Muscle layer of colon (tissue), 2 donors: Measurements from ENCODE around the gene FTSJ3.

Experiments
- H3K27ac ChIP-seq: one replicate; pipeline ENCODE4 v1.7.0; 2013; ENCODE audit warnings: low read depth, mild to moderate bottlenecking, low read length, moderate library complexity
- H3K27me3 ChIP-seq, 2 donors: one replicate each; pipeline ENCODE4 v1.7.0; 2013; ENCODE audit warnings: low read length in 2 of 2, mild to moderate bottlenecking in 2 of 2; ENCODE audit not compliant: insufficient read depth in 2 of 2, control insufficient read depth in 1 of 2
- H3K36me3 ChIP-seq: one replicate; pipeline ENCODE4 v1.7.0; 2013; ENCODE audit warnings: mild to moderate bottlenecking, low read length; ENCODE audit not compliant: insufficient read depth
- H3K4me1 ChIP-seq: one replicate; pipeline ENCODE4 v1.7.0; 2013; ENCODE audit warnings: mild to moderate bottlenecking, low read length; ENCODE audit not compliant: insufficient read depth
- H3K4me3 ChIP-seq, 2 donors: one replicate each; pipeline ENCODE4 v1.7.0; 2013; ENCODE audit warnings: low read length in 2 of 2, low read depth in 1 of 2, mild to moderate bottlenecking in 1 of 2, moderate library complexity in 1 of 2
- H3K9ac ChIP-seq: one replicate; pipeline ENCODE4 v1.7.0; 2013; ENCODE audit warnings: low read length
- H3K9me3 ChIP-seq: one replicate; pipeline ENCODE4 v1.7.0; 2013; ENCODE audit warnings: mild to moderate bottlenecking, low read length
- donor health status: abdominal sarcoma.
- donor health status: Adenocarcinoma of cecum.

FTSJ3 gene

DNA sequence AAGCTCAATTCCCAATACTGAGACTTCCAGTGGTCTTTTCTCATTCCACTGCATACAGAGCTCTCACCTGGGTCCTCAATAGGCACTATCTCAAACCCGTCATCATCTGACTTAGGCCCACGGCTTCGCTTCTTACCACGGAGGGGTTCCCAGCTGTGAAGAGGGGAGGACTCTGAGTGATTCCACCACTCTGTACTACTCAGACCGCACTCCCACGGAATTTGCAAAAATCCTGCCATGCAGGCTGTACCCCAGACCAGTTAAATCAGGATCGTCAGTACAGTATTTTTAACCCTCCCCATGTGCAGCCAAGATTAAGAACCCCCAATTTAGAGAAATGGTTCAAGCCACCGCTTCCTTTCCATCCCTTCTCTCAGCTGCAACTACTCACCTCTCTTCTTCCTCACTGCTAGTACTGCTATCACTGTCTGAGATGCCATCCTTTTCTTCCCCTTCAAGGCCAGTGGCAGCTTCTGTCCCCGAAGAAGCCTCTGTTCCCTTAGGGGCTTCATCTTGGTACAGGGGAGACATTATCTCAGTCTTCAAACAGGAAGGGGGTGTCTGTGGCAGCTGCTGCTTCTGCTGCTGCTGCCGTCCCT lies 6.4 kb downstream of the FTSJ3 start:
- Histone ChIP-seq H3K27ac (no peak overlapping the region), H3K27me3 (no peaks in the 10 kb centered on the region), H3K36me3 (peaks cover 95% of the 10 kb centered on the region), H3K9ac (no peak overlapping the region), H3K4me1 (peaks cover 8% of the 10 kb centered on the region), H3K4me3 (no peak overlapping the region), H3K9me3 (no peaks in the 10 kb centered on the region)

GRCh38 chr17:63819585-63820537 lies 7.6 kb downstream of the FTSJ3 start:
- no peaks in the 10 kb centered on the region for H3K9me3 ChIP-seq
- no peaks in the 10 kb centered on the region for H3K27me3 ChIP-seq
- no peak overlapping the region for H3K4me3 ChIP-seq
- no peak overlapping the region for H3K9ac ChIP-seq
- peaks cover 96% of the 10 kb centered on the region for H3K36me3 ChIP-seq
- H3K27ac ChIP-seq, result no peak overlapping the region
- no peaks in the 10 kb centered on the region for H3K4me1 ChIP-seq

- no peaks in the 10 kb centered on the region for H3K9me3 ChIP-seq
- H3K4me3 ChIP-seq, result no peak overlapping the region
- no peaks in the 10 kb centered on the region for H3K27me3 ChIP-seq
- H3K27ac ChIP-seq, result no peak overlapping the region
- H3K9ac ChIP-seq, result no peak overlapping the region
- H3K4me1 ChIP-seq, result no peaks in the 10 kb centered on the region
- peaks cover 96% of the 10 kb centered on the region for H3K36me3 ChIP-seq
These were observed 8.3 kb downstream of the FTSJ3 start for GRCh38 chr17:63819131-63819530.

DNA sequence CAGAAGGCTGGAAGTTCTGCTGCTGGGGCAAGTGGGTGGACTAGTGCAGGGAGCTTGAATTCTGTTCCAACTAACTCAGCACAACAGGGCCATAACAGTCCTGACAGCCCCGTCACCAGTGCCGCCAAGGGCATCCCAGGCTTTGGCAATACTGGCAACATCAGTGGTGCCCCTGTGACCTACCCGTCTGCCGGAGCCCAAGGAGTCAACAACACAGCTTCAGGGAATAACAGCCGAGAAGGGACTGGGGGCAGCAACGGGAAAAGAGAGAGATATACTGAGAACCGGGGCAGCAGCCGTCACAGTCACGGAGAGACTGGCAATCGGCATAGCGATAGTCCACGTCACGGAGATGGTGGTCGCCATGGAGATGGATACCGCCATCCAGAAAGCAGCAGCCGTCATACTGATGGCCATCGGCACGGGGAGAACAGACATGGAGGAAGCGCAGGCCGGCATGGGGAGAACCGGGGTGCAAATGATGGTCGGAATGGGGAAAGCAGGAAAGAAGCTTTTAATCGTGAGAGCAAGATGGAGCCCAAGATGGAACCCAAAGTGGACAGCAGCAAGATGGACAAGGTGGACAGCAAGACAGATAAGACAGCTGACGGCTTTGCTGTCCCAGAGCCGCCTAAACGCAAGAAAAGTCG lies 9.6 kb downstream of the FTSJ3 start:
- Histone ChIP-seq H3K27me3 (no peaks in the 10 kb centered on the region), H3K4me3 (no peak overlapping the region), H3K36me3 (peaks cover 96% of the 10 kb centered on the region), H3K9me3 (no peaks in the 10 kb centered on the region), H3K4me1 (no peaks in the 10 kb centered on the region), H3K27ac (no peak overlapping the region), H3K9ac (no peak overlapping the region)

GRCh38 chr17:63816669-63817068 lies 10.8 kb downstream of the FTSJ3 start:
- Histone ChIP-seq H3K9me3 (no peaks in the 10 kb centered on the region), H3K4me1 (no peaks in the 10 kb centered on the region), H3K4me3 (no peak overlapping the region), H3K36me3 (peaks cover 96% of the 10 kb centered on the region), H3K9ac (no peak overlapping the region), H3K27ac (no peak overlapping the region), H3K27me3 (no peaks in the 10 kb centered on the region)

GRCh38 chr17:63816123-63816522 lies 11.3 kb downstream of the FTSJ3 start:
- Histone ChIP-seq H3K27me3 (no peaks in the 10 kb centered on the region), H3K4me3 (no peak overlapping the region), H3K36me3 (peaks cover 96% of the 10 kb centered on the region), H3K4me1 (no peaks in the 10 kb centered on the region), H3K27ac (no peak overlapping the region), H3K9me3 (no peaks in the 10 kb centered on the region), H3K9ac (no peak overlapping the region)

DNA sequence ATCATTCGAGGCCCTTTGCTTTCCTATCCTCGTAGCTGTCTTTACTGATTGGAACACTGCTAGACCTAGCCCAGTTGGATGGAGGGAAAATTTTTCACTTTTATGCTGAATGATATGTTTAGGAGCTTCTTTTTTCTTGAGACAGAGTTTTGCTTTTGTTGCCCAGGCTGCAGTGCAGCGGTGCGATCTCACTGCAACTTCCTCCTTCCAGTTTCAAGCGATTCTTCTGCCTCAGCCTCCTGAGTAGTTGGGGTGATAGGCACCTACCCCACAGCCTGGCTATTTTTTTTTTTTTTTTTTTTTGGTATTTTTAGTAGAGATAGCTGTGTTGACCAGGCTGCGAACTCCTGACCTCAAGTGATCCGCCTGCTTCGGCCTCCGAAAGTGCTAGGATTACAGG lies 17.5 kb downstream of the FTSJ3 start:
- Histone ChIP-seq H3K9ac (no peak overlapping the region), H3K36me3 (peaks cover 99% of the 10 kb centered on the region), H3K27ac (no peak overlapping the region), H3K27me3 (no peaks in the 10 kb centered on the region), H3K4me1 (no peaks in the 10 kb centered on the region), H3K4me3 (no peak overlapping the region), H3K9me3 (no peaks in the 10 kb centered on the region)

DNA sequence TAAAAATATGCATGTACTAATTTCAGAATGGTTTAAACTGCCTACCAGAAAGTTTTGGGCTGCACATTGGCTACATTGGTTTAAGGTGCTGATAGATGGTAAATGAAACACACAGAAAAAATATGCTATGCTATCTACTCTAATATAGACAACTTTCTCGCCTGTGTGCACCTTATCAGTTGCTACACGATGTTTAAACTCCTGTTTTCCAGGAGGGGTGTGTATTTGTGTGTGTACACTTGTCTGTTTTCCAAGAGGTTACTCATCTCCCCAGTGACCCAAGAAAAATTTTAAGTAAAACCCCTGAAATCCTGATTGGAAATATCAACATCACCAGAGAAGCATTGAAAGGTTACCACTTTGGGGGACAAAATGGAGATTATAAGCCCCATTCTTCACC lies 21.9 kb downstream of the FTSJ3 start:
- H3K4me1 ChIP-seq, result no peaks in the 10 kb centered on the region
- no peak overlapping the region for H3K9ac ChIP-seq
- H3K27ac ChIP-seq, result no peak overlapping the region
- H3K9me3 ChIP-seq, result no peaks in the 10 kb centered on the region
- peaks cover 67% of the 10 kb centered on the region for H3K36me3 ChIP-seq
- H3K27me3 ChIP-seq, result no peaks in the 10 kb centered on the region
- no peak overlapping the region for H3K4me3 ChIP-seq

- Histone ChIP-seq H3K36me3 (peaks cover 67% of the 10 kb centered on the region), H3K27ac (no peak overlapping the region), H3K4me1 (no peaks in the 10 kb centered on the region)
These were observed 23.1 kb downstream of the FTSJ3 start for GRCh38 chr17:63804328-63804727.

DNA sequence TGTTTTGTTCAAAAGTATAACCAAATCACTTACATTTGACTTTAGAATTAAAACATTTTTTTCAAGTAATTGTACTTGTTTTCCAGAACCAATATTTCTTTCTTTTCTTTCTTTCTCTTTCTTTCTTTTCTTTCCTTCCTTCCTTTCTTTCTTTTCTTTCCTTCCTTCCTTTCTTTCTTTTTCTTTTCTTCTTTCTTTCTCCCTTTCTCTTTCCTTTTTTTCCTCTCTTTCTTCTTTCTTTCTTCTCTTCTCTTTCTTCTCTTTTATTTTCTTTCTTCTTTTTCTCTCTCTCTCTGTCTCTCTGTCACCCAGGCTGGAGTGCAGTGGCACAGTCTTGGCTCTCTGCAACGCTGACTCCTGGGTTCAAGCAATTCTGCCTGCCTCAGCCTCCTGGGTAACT lies 26.7 kb downstream of the FTSJ3 start:
- H3K9me3 ChIP-seq, result no peaks in the 10 kb centered on the region
- H3K4me3 ChIP-seq, result no peak overlapping the region
- no peak overlapping the region for H3K9ac ChIP-seq
- H3K4me1 ChIP-seq, result no peaks in the 10 kb centered on the region
- peaks cover 66% of the 10 kb centered on the region for H3K36me3 ChIP-seq
- H3K27ac ChIP-seq, result no peak overlapping the region
- H3K27me3 ChIP-seq, result no peaks in the 10 kb centered on the region

More at GRCh38 chr17:63804328-63804727, 23.1 kb downstream of the FTSJ3 start:
- H3K4me3 ChIP-seq, result no peak overlapping the region
- H3K9me3 ChIP-seq, result no peaks in the 10 kb centered on the region
- H3K27me3 ChIP-seq, result no peaks in the 10 kb centered on the region
- no peak overlapping the region for H3K9ac ChIP-seq

DNA sequence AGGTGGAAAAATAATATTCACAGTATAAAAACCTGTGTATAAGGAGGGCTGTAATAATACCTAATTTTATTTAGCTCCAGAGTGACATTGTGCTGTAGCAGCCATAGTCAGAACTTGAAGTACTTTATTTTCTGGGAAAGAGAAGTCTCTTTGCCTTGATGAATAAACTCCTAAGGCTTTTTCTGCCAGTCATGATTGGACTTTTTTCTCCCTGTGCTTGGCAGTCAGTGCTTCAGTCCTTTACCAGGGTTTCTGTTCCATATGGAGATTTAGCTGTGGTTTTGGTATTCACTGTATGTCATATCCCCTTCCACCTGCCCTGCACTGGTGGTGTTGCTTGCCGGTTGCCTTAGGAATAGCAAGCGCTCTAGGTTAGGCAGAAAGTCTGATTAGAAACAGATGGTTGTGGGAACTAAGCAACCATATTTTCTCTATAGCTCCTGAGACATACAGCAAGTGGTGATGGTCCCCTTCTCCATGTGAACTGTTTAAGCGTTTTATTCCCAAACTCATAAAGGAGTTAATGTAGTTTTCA lies 28.8 kb downstream of the FTSJ3 start:
- Histone ChIP-seq H3K9me3 (no peaks in the 10 kb centered on the region), H3K4me3 (no peak overlapping the region), H3K36me3 (peaks cover 76% of the 10 kb centered on the region)

More for the DNA sequence above, 28.8 kb downstream of the FTSJ3 start:
- H3K4me1 ChIP-seq, result no peaks in the 10 kb centered on the region
- H3K9ac ChIP-seq, result no peak overlapping the region
- H3K27me3 ChIP-seq, result no peaks in the 10 kb centered on the region
- no peak overlapping the region for H3K27ac ChIP-seq
